ENCODE data around the gene CAST.

DNA sequence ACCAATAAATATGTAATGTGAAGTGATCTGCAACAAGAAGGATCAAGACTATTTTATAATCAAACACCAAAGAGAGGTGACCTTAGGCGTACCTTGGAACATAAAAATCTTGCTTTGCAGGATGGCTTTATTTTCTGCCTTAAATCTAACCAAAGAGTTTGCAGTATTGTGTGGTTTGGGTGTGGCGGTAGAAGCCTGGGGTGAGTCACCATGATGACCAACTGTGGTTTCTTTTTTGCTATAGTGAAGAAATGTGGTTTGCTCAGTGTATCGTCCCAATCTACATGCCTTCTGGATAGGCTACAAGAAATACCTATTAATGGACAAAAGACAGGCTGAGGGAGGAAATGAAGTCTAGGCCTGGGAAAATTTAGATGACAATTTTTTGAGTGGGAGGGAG is 5.1 kb upstream of the CAST start:
- TF ChIP-seq POLR2A (IDR thresholded peaks at IDR 0.05): no peak
- TF ChIP-seq, protein P1, sequence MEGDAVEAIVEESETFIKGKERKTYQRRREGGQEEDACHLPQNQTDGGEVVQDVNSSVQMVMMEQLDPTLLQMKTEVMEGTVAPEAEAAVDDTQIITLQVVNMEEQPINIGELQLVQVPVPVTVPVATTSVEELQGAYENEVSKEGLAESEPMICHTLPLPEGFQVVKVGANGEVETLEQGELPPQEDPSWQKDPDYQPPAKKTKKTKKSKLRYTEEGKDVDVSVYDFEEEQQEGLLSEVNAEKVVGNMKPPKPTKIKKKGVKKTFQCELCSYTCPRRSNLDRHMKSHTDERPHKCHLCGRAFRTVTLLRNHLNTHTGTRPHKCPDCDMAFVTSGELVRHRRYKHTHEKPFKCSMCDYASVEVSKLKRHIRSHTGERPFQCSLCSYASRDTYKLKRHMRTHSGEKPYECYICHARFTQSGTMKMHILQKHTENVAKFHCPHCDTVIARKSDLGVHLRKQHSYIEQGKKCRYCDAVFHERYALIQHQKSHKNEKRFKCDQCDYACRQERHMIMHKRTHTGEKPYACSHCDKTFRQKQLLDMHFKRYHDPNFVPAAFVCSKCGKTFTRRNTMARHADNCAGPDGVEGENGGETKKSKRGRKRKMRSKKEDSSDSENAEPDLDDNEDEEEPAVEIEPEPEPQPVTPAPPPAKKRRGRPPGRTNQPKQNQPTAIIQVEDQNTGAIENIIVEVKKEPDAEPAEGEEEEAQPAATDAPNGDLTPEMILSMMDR (IDR thresholded peaks at IDR 0.05): no peak
